LHCN-M2 (cell line): ENCODE measurements around the gene PSMA3. TPM values are rescaled to one million over a fixed set of nuclear protein-coding genes. Genes with fewer than 3 reads are reported as not detected.
A peak's percentile ranks its signal among the peaks of the same experiment; 100 is the strongest.

Experiments
- DNase-seq: peaks from one replicate; pipeline ENCODE4 v3.0.0-alpha.2; 2012; ENCODE audit warnings: low read depth
- total RNA-seq: library from RNA; depleted of rRNA; stranded (reverse); fragments of >200 nt; gene quantifications from 2 replicates; pipeline ENCODE4 v1.2.3, GENCODE V29; 2014; rRNA removed

The PSMA3 gene
- total RNA-seq, 1 experiment from 2014 or later = 104 TPM

DNA sequence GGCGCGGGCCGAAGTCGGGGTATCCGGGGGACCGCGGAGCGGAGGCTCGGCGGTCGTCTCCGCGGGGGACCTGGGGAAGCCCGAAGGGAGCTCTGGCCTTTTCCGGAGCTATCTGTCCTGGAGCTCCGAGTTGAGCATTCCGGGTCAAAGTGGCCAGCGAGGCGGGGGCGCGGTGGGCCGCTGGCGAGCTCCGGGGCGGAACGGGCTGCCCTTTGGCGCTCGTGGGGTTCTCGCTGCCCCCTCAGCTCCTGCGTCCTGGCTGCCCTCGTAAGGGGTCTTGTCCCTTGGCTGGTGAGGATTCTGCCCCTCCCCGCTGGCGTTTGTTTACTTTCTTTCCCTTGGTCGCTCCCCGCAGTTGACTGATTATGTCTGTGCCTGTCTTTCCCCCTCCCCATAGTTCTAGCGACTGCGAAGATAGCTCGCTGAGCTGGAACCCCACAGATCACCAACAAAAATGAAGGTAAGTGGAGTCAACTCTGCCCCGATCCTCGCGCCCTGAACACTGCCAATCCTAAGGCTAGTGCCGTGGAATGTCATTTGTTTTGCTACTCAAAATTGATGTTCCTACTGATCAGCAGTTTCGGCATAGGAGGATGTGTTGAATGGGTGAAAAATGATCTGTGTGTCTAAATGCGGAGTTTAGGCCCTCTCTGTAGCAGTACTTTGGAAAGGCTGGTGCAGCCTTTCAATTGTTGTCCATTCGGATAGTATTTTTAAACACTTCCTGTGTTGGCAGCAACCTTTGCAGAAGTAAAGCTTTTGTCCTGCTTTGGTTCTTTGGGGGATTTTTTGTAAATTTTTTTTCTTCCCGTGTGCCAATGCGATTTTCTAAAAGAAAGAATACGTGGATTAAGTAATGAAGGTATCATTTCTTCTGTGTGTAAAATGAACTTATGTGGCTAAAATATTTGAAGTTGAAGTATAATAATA lies 55.0 kb downstream of the PSMA3 start:
- peak; percentile 19 for DNase-seq

DNA sequence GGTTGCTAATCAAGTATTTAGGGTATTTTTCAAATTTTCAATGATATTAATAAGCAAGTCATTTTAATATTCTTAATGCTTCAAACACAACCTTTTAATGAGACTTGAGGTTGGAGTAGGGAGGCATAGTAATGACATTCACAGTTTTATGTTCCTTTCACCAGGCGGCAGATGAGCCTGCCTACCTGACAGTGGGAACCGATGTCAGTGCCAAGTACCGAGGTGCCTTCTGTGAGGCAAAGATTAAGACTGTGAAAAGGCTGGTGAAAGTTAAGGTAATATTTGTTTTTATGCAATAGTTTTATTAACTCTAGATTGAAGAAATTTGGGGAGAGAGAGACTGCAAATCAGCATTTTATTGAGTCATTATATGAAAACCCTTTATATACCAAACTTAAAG lies 56.8 kb downstream of the PSMA3 start:
- DNase-seq = no peak

- DNase-seq = no peak
These were observed 61.1 kb downstream of the PSMA3 start for GRCh38 chr14:58305730-58306129.

- DNase-seq = no peak
These were observed 63.1 kb downstream of the PSMA3 start for GRCh38 chr14:58307597-58308316.

- DNase-seq = no peak
These were observed 64.4 kb downstream of the PSMA3 start for GRCh38 chr14:58309086-58309485.

- no peak for DNase-seq
These were observed 69.1 kb downstream of the PSMA3 start for GRCh38 chr14:58313699-58314098.

- peak; percentile 19 for DNase-seq
These were observed 71.0 kb downstream of the PSMA3 start for GRCh38 chr14:58315606-58316005.

Other genes starting within 250 kb of the PSMA3 start
- 1.0 and 1.1 TPM in 2 replicates for gene ARMH4, start 92.6 kb upstream of the PSMA3 start, total RNA-seq
- gene ACTR10, start 44.7 kb upstream of the PSMA3 start, total RNA-seq = 78.2 and 83.3 TPM in 2 replicates
- 6.1 and 8.2 TPM in 2 replicates for gene ARID4A, start 53.7 kb downstream of the PSMA3 start, total RNA-seq
- gene TOMM20L, start 151.1 kb downstream of the PSMA3 start, total RNA-seq = not detected in 2 replicates
- 38.2 and 49.8 TPM in 2 replicates for gene TIMM9, start 182.7 kb downstream of the PSMA3 start, total RNA-seq
- gene KIAA0586, start 182.9 kb downstream of the PSMA3 start, total RNA-seq = 45.4 and 47.6 TPM in 2 replicates